T47D (cell line): ENCODE data around the gene CLPSL1.

Experiments used
- DNase-seq, 2 experiments: peaks; one replicate each; pipeline versions ENCODE4 v3.0.0 to v3.0.0-alpha.2; 2011 to 2012; ENCODE audit warnings: low read depth in 1 of 2, low spot score in 1 of 2
- JUND ChIP-seq: IDR thresholded peaks from 2 replicates; pipeline ENCODE4 v1.6.1; 2012; ENCODE audit warnings: low read depth
- in situ Hi-C: cut with HindIII; loops from 2 replicates; pipeline ENCODE4 v1.10.0; 2016; ENCODE audit warnings: low sequenced_read_pairs, low pct_unique_long_range_greater_than_20kb

Gene CLPSL1

DNA sequence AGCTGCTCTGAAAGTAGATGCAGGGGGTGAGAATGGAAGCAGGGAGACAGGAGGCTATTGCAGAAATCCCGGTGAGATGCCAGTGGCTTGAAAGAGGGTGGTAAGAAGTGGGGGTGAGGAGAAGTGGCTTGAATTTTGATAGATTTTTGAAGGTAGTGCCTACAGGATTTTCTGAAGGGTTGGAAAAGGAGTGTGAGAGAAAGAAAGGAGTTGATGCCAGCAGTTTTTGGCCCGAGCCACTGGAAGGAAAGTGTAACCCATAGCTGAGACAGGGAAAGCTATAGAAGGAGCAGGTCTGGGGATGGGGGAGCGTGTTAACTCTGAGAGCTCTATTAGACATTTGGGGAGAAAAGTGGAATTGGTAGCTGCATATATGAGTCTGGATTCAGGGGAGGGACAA, 34.3 kb upstream of the CLPSL1 start:
- no peak for DNase-seq
- TF ChIP-seq JUND = no peak
- in situ Hi-C loops = no loop called here

DNA sequence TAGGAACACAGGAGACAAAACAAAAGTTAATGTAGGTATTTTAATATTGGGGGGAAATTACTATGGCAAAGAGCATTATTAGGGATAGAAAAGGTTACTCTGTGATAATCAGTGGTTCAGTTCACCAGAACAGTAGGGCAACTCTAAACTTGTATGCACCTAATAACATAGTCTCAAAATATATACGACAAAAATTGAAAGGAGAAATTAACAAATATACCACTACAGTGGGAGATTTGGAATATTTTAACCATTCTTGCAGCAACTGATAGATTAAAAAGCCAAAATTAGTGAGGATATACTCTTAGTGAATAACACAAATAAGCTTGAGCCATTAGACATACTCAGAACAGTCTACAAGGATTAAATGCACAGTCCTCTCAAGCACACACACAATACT, 32.9 kb upstream of the CLPSL1 start:
- in situ Hi-C loops = no loop called here

DNA sequence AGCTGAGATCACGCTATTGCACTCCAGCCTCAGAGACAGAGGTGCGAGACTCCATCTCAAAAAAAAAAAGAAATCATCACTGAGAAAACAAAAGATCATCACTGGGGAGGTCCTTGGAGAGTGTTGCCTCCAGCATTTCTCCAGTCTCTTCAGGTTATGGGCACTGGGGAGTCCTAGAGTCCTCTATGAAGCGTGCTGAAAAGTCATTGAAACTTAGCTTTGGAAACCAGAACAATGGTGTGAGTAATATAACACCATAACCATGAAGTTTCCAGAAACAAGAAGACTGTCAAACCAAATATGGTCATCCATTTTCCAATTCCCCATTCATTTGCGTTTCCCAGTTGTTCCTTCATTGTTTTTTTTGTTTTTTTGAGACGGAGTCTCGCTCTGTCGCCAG, 30.3 kb upstream of the CLPSL1 start:
- DNase-seq = no peak
- in situ Hi-C loops = no loop called here
- TF ChIP-seq JUND = no peak

More for the DNA sequence above, 32.9 kb upstream of the CLPSL1 start:
- no peak for TF ChIP-seq JUND
- no peak for DNase-seq

DNA sequence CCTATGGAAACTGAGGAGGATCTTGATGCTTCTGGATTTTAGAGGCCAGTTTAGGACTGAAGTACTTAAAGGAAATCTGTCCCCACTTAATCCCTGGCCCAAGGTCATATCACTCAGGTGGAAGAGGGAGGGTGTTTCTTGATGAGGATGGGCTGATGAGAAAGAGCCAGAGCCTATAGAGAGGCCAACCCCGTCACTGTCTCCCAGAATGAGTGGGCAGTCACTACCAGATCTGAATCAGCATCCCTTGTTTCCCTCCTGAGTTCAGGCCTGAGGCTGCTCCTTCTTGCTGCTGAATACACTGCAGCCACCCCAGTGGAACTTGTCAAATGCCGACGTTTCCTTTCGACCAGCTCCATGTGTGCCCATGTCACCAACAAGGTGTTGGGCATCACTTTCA, 29.2 kb upstream of the CLPSL1 start:
- in situ Hi-C loops = no loop called here
- TF ChIP-seq JUND = no peak
- DNase-seq = no peak

DNA sequence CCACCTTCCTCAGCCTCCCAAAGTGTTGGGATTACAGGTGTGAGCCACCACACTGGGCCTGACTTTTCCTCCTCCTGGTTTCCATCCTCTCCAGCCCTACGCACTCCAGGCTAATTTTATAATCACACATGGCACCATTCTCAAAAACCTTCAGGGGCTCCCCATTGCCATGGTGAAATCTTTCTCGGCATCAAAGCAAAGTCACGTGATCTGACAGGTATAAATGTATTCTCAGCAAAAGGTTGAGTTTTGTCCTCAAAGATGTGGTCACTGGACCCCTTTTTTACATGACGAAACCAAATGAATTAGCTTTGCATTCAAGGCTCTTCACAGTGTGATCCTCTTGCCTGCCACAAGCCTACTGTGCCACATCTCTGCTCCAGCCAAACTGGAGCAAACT, 28.5 kb upstream of the CLPSL1 start:
- no peak for DNase-seq
- no peak for TF ChIP-seq JUND
- in situ Hi-C loops = no loop called here

DNA sequence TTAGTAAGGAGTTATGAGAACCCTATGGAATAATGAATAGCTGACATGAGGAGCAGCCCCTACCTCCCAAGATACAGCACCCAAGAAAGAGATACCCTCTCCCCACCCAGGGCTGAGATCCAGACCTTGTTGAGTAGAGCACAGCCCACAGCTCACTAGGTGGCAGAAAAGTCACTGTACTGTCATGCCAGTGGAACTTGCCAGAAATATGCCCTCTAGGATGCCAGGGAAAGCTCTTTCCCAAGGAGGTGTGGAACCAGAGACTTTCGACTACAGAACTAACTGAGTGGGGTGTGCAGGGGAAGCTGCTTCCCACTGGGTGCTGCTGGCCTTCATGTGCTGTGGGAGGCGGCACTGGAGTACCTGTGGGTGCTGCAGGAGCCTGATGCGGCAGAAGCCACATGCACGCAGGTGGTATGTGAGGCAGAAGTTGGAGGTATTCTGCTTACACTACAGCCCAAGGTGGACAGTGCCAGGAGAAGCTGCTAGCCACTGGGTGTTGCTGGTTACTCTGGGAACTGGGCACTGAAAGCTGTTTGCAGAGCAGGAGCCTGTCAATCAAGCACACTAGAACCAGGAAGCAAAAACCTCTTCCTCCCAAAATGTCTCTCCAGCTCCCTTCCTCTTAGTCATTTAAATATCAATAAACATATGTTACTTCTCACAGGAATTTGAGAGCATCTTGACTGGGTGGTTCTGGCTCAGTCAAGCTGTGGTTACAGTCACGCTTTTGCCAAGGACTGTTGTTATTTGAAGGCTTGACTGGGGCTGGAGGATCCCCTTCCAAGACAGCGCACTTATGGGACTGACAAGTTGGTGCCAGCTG, 26.2 kb upstream of the CLPSL1 start:
- no peak for TF ChIP-seq JUND
- DNase-seq = peak; percentile 70 to 90
- in situ Hi-C loops = no loop called here

DNA sequence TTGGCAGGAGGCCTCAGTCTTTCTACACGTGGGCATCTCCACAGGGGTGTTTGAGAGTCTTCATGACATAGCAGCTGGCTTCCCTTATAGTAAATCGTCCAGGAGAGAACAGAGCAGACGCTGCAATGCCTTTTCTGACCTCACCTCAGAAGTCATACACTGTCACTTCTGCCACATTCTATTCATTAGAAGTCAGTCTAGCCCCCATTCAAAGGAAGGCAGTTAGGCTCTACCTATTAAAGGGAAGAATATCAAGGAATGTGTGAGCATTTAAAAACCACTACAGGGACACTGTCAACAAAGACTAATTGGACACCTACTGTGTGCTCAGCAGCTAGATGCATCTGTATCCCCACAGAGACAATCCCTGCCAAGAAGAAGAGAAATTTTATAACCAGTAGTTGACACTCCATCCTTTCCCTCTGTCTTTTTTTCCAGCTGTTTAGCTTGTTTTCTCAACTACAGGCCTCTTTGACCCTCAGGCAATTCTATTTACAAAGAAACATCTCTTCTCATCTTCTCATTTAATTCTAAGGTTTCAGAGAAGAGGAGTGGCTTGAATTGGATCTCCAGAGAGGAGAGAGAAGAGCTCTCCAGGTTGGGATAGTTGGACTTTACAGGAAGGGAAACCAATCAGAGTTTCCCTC, 25.4 kb upstream of the CLPSL1 start:
- in situ Hi-C loops = no loop called here
- no peak for DNase-seq
- TF ChIP-seq JUND = no peak

DNA sequence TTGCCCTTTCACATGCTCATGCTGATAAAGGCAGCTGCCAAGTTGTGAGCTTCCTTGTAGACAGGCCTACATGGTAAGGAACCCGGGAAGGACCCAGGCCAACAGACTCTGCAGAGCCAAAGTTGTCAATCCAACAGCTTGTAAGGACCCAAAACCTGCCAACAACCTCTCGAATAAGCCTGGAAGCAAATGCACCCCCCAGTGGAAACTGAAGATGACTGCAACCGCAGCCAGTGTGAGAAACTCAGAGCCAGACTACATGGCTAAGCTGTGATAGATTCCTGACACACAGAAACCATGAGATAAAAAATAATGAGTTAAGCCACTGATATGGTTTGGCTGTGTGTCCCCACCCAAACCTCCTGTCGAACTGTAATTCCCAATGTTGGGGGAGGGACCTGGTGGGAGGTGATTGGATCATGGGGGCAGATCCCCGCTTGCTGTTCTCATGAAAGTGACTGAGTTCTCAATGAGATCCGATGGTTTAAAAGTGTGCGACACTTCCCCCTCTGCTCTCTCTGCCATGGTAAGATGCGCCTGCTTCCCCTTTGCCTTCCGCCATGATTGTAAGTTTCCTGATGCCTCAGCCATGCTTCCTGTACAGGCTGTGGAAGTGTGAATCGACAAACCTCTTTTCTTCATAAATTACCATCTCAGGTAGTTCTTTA, 23.2 kb upstream of the CLPSL1 start:
- in situ Hi-C loops = no loop called here
- peak in 1 of 2 experiments; percentile 79 for DNase-seq
- no peak for TF ChIP-seq JUND

DNA sequence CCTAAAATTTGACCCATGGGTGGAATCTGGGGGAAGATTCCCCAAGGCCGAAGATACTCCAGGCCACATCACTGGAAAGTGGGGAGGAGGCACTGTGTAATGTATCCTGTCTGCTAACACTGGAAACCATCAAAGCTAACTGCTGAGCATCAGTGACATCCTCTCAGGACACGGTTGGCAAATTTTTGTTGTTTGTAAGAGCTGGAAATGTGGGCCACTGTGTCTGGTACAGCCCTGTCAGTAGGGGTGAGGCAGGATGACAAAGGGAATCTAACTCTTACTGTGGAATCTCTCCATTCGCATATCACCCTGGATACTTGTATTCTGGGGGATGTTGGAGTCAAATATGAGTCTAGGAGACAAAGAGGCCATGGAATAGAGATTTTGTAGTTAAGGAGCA, 21.4 kb upstream of the CLPSL1 start:
- no peak for TF ChIP-seq JUND
- in situ Hi-C loops = no loop called here

DNA sequence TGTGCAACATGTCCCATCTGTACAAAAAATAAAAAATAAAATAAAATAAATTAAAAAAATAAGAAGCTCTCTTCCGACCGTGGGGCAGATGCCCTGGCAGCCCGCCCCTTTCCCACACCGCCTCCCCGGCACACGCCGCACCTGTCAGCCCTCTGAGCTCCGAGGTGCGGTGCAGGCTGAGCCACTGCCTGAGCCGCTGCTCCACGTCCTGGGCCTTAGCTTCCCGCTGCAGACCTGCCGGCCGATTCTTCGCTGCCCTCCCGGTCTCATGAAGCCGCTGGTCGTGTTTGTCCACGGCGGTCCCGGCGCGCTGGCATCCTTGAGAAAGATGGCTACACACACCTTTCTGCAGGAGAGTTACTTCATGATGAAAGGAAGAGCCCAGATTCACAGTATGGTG, 15.1 kb upstream of the CLPSL1 start:
- no peak for TF ChIP-seq JUND
- in situ Hi-C loops = no loop called here

More for the DNA sequence above, 21.4 kb upstream of the CLPSL1 start:
- no peak for DNase-seq

DNA sequence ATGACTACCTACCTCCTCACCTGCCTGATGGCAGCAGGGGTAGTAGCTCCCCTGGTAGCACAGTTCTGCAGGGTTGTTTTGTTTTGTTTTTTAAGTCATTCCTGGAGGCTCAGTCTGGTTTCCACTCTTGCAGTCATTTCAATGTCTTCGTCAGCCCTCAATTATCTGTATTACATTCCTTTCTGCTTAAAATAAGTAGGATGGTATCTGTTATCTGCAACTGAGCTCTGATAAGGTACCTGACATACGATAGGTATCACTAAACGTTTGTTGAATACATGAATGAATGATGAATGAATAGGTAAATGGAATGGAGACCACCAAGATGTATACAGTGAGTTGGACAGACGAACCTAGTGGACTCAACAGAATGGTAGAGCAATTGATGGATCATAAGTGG, 11.6 kb upstream of the CLPSL1 start:
- DNase-seq = no peak
- no peak for TF ChIP-seq JUND

More for the DNA sequence above, 15.1 kb upstream of the CLPSL1 start:
- no peak for DNase-seq

DNA sequence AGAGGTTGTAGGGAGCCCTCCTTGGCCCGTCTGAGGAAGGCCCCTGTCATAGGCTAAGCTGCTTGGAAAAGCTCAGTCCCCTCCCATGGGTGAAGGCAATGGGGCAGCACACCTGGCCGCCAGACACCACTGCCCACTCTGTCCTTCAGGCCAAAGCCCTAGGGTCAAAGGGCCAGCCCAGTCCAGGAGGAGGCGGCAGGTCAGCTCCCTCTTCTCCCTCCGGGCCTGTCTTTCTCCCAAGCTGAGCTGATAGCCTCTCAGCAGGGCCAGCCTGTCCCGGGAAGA, 9.5 kb upstream of the CLPSL1 start:
- in situ Hi-C loops = no loop called here
- TF ChIP-seq JUND = no peak
- DNase-seq = no peak

More for the DNA sequence above, 11.6 kb upstream of the CLPSL1 start:
- in situ Hi-C loops = no loop called here

DNA sequence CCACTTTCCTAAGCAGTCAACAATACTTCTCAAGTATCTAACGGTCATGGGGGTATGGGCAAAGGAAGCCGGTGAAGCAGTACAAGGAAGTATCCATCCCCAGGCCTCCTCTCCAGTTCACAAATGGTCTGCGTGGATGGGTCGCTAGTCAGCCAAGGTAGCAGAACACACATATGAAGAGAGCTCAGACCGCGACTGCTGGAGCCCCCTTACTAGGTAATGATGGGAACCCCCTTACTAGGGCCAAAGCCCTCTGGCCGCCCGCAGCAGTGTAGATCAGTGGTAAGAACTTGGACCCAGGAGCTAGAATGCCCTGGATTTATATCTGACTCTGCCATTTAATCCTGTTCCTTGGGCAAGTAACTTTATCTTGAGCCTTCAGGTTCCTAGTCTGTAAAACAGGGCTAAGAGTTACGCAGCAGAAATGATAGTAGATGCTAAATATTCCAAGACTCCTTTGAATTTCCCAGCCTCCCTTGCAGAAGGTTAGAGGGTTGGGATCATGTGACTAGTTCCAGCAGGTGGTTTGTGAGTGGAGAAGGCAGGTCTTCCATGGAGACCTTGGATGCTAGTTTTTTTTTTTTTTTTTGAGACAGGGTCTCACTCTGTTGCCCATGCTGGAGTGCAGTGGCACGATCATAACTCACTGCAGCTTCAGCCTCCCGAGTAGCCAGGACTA, 6.6 kb upstream of the CLPSL1 start:
- DNase-seq = no peak
- in situ Hi-C loops = no loop called here
- TF ChIP-seq JUND = no peak
